ENCODE data around the gene TGIF2.
A peak's percentile ranks its signal among the peaks of the same experiment; 100 is the strongest.

Gene TGIF2

GRCh38 chr20:36573103-36573797 lies at the start of gene TGIF2:
Gene TGIF2 (plus strand): TSS chr20:36573597. CDS start chr20:36578775, 5,178 bp downstream.
- DNase-seq (ENCODE audit: low read depth in 2 of 2) = peak; percentile 79 to 82

GRCh38 chr20:36525620-36526365 lies 47.6 kb upstream of the TGIF2 start:
- DNase-seq (ENCODE audit: low read depth in 2 of 2) = no peak

- no peak for DNase-seq (ENCODE audit: low read depth in 2 of 2)
Observed at GRCh38 chr20:36526521-36527011, 46.8 kb upstream of the TGIF2 start.

- DNase-seq (ENCODE audit: low read depth in 2 of 2) = no peak
Observed at GRCh38 chr20:36527331-36528125, 45.9 kb upstream of the TGIF2 start.

- no peak for DNase-seq (ENCODE audit: low read depth in 2 of 2)
Observed at GRCh38 chr20:36528176-36528874, 45.1 kb upstream of the TGIF2 start.

GRCh38 chr20:36528875-36529417 lies 44.5 kb upstream of the TGIF2 start:
- no peak for DNase-seq (ENCODE audit: low read depth in 2 of 2)

- DNase-seq (ENCODE audit: low read depth in 2 of 2) = no peak
Observed at GRCh38 chr20:36532388-36532787, 41.0 kb upstream of the TGIF2 start.

- DNase-seq (ENCODE audit: low read depth in 2 of 2) = no peak
Observed at GRCh38 chr20:36532822-36533221, 40.6 kb upstream of the TGIF2 start.

- no peak for DNase-seq (ENCODE audit: low read depth in 2 of 2)
Observed at GRCh38 chr20:36538026-36538722, 35.2 kb upstream of the TGIF2 start.

GRCh38 chr20:36540551-36541211 lies 32.7 kb upstream of the TGIF2 start:
- no peak for DNase-seq (ENCODE audit: low read depth in 2 of 2)

GRCh38 chr20:36541227-36541767 lies 32.1 kb upstream of the TGIF2 start, which contains the start of gene MYL9:
Gene MYL9 (plus strand): TSS chr20:36541519. CDS start chr20:36544885, 3,366 bp downstream.
- DNase-seq (ENCODE audit: low read depth in 2 of 2) = no peak

GRCh38 chr20:36541768-36542488 lies 31.5 kb upstream of the TGIF2 start:
- DNase-seq (ENCODE audit: low read depth in 2 of 2) = no peak

- no peak for DNase-seq (ENCODE audit: low read depth in 2 of 2)
Observed at GRCh38 chr20:36542516-36543183, 30.7 kb upstream of the TGIF2 start.

GRCh38 chr20:36543184-36544133 lies 29.9 kb upstream of the TGIF2 start:
- no peak for DNase-seq (ENCODE audit: low read depth in 2 of 2)

- no peak for DNase-seq (ENCODE audit: low read depth in 2 of 2)
Observed at GRCh38 chr20:36544134-36545018, 29.0 kb upstream of the TGIF2 start.

- no peak for DNase-seq (ENCODE audit: low read depth in 2 of 2)
Observed at GRCh38 chr20:36546111-36546736, 27.2 kb upstream of the TGIF2 start.

Data from activated CD4-positive, alpha-beta T cell treated with anti-CD3 and anti-CD28 coated beads for 24 hours (primary cell).